Epithelial cell of esophagus (primary cell): Measurements from ENCODE around the gene TRPM3.

Experiments
- DNase-seq: peaks from one replicate; pipeline ENCODE4 v3.0.0; 2010; ENCODE audit warnings: low read depth
- H3K4me3 ChIP-seq: 2 replicates; pipeline ENCODE4 v1.5.1; 2011; ENCODE audit warnings: mild to moderate bottlenecking, low read length, control low read depth
- TF ChIP-seq, protein P1 (sequence below): IDR thresholded peaks from 2 replicates; pipeline ENCODE4 v1.5.1; 2011; ENCODE audit warnings: low read depth, mild to moderate bottlenecking, low read length, control low read depth, inconsistent platforms; ENCODE audit not compliant: insufficient read depth; ENCODE audit errors: missing control alignments

The TRPM3 gene

DNA sequence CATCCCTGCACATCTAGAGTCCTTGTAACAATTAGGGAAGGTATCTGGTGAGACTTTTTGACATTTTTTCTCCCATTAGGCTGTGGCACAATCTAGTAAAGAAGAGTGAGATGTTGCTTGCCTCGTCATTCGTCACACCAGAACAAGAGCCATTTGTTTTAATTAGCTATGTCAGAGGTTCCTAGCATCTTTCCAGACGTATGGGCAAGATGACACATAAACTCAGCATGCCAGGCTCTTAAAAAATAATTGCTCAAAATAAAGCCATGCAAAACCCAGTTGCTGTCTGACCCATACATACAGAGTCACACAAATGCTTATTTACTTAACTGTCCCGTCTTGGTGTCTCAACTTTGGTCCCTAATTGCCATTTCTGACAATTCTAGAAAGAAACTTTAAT lies 125.9 kb downstream of the TRPM3 start:
- no peak for DNase-seq
- TF ChIP-seq, protein P1, sequence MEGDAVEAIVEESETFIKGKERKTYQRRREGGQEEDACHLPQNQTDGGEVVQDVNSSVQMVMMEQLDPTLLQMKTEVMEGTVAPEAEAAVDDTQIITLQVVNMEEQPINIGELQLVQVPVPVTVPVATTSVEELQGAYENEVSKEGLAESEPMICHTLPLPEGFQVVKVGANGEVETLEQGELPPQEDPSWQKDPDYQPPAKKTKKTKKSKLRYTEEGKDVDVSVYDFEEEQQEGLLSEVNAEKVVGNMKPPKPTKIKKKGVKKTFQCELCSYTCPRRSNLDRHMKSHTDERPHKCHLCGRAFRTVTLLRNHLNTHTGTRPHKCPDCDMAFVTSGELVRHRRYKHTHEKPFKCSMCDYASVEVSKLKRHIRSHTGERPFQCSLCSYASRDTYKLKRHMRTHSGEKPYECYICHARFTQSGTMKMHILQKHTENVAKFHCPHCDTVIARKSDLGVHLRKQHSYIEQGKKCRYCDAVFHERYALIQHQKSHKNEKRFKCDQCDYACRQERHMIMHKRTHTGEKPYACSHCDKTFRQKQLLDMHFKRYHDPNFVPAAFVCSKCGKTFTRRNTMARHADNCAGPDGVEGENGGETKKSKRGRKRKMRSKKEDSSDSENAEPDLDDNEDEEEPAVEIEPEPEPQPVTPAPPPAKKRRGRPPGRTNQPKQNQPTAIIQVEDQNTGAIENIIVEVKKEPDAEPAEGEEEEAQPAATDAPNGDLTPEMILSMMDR, result no peak
- no peak overlapping the region for H3K4me3 ChIP-seq

DNA sequence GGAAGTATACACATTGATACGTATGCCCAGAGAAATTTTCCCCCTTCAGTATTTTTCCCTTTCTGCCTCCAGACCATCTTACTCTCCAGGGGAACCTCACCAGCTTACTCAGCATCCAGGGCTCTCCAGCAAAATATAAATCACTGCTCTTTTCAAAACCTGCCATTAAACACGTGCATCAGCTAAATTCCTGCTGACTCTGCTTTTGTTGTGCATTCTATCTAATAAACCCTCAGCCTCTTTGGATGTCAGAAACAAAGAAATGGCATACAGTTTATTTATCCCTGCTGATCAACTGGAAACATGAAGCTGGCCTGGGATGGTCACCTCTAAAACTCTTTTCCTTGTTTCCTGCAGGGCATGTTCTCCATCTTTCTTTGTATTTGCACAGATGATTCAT lies 126.8 kb downstream of the TRPM3 start:
- H3K4me3 ChIP-seq, result no peak overlapping the region
- no peak for DNase-seq
- TF ChIP-seq, protein P1, result no peak

DNA sequence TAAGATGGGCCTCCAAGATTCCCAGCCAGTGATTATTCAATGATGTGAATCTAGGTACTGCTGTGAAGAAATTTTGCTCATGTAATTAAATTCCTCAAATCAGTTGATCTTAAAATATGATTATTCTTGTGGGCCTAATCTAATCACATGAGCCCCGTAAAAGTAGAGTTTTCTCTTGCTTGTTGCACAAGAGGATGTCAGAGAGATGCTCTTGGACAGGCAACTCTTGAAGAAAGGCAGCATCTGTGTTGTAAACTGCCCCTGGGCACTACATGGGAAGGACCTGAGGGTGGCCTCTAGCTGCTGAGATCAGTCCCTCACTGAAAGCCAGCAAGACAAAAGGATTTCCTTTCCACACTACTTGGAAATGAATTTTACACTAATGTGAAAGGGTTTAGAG lies 132.9 kb downstream of the TRPM3 start:
- no peak overlapping the region for H3K4me3 ChIP-seq
- DNase-seq, result no peak
- TF ChIP-seq, protein P1, result no peak

DNA sequence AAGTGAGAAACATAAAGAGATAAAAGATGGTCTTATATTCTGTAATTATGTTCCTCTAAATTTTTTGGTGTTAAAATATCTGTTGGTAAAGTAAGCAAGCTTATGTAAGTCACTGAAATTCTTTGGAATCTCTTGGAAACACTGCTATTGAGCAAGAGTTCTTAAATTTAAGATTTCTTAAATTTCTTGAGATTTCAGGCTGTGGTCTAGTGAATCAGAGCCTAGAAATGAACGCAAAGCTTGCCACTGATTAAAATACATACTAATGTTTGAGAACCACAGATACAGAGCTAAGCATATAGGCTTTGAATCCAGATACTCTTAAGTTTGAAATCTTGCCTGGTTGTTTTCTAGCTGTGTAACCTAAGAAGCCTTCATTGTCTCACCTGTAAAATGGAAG lies 133.4 kb downstream of the TRPM3 start:
- no peak for DNase-seq
- no peak overlapping the region for H3K4me3 ChIP-seq
- TF ChIP-seq, protein P1, result no peak

DNA sequence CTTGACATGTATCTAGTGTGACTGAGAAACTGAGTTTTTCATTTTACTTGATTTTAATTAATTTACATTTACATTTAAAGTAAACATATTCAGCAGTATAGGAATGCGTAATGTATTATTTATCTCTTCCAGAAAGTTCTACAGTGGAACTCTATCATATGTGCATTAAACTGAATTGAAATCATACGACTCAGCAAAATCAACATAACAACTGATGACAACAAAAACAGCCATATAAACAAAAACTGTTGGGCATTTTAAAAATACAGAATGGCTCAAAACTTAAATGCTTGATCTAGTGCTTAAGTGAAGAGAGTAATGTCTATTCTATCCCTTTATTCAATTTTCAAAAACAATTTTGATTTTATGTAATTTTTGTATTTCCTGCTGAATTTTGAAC lies 134.4 kb downstream of the TRPM3 start:
- TF ChIP-seq, protein P1, result no peak

DNA sequence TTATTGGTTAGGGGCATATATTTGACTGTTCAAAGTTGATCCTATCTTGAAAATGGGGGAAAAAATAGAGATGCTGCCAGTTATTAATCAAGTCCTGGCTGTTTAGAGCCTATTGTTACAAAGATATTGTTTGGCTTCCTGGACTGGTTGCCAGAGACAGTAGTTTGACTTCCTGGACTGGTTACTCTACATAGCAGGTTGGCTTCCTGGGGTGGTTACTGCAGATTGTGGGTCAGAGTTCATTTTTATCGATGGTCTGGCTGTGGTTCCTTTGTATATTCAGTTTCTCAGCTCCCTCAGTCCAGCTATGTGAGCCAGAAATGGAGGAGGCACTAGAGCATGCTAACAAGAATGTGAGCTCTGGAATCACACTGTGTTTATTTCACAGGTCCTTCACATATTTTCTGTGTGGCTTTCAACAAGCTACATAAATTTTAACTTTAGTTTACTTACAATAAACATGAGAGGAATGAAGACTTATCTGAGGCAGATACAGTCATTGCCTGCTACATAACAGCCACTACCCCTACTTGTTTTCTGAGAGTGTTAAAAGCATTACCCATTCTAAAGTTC lies 137.6 kb downstream of the TRPM3 start:
- H3K4me3 ChIP-seq, result no peak overlapping the region
- TF ChIP-seq, protein P1, result no peak
- no peak for DNase-seq

More for the DNA sequence above, 134.4 kb downstream of the TRPM3 start:
- H3K4me3 ChIP-seq, result no peak overlapping the region
- no peak for DNase-seq

DNA sequence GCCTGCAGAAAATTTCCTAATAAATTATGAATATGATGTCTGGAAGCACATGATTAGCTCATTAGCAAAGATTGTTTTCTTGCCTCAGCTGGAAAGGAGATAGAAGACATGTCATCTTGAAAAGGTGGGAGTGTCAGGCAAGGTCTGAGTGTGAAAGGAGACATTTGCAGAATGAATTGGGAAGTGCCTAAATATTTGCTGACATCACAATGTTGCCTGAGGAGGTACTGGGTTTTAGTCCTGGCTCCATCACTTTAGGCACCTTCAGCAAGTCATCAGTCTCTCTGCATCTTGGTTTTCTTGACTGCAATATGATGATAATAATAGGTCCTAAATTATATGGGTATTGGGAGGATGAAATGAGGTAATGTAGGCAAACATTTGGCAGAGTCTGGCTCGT lies 140.1 kb downstream of the TRPM3 start:
- no peak for DNase-seq
- TF ChIP-seq, protein P1, result no peak
- H3K4me3 ChIP-seq, result no peak overlapping the region
